T-helper 9 cell (primary cell): ENCODE data around the gene ZBBX.
"Not testable (repeated sequence)": the region's sequence is repeated elsewhere in the genome, so short reads cannot be mapped to it uniquely, and the experiment has no call there.

ENCODE experiments used
- DNase-seq: peaks from one replicate; pipeline ENCODE4 v3.0.0-alpha.2; 2020
- total RNA-seq, 2 donors: gene quantifications; one replicate each; lab custom pipeline; 2026; lab: John Stamatoyannopoulos, UW

The ZBBX gene
- 0 reads per million in 2 donors for total RNA-seq

- DNase-seq: peak; percentile 71
Observed at GRCh38 chr3:167380004-167380689, at the start of gene ZBBX. Gene ZBBX, minus strand, starts transcription at chr3:167380297. Its CDS starts 7,396 bp downstream, at chr3:167372901.

GRCh38 chr3:167426962-167427361 is 46.9 kb upstream of the ZBBX start:
- DNase-seq: not testable (repeated sequence)

GRCh38 chr3:167422396-167422795 is 42.3 kb upstream of the ZBBX start:
- DNase-seq: not testable (repeated sequence)

GRCh38 chr3:167409611-167410010 is 29.5 kb upstream of the ZBBX start:
- no peak for DNase-seq

- no peak for DNase-seq
Observed at GRCh38 chr3:167406876-167407492, 26.9 kb upstream of the ZBBX start.

GRCh38 chr3:167397826-167398225 is 17.7 kb upstream of the ZBBX start:
- DNase-seq: no peak

GRCh38 chr3:167396075-167396474 is 16.0 kb upstream of the ZBBX start:
- DNase-seq: no peak

GRCh38 chr3:167394003-167394402 is 13.9 kb upstream of the ZBBX start:
- DNase-seq: no peak

GRCh38 chr3:167382155-167382554 is 2.1 kb upstream of the ZBBX start:
- no peak for DNase-seq

- DNase-seq: no peak
Observed at GRCh38 chr3:167375478-167375877, 4.6 kb downstream of the ZBBX start.

GRCh38 chr3:167372138-167372537 is 8.0 kb downstream of the ZBBX start:
- no peak for DNase-seq

GRCh38 chr3:167361948-167362347 is 18.1 kb downstream of the ZBBX start:
- DNase-seq: no peak

GRCh38 chr3:167361306-167361705 is 18.8 kb downstream of the ZBBX start:
- no peak for DNase-seq

GRCh38 chr3:167355446-167355845 is 24.7 kb downstream of the ZBBX start:
- DNase-seq: no peak

GRCh38 chr3:167354751-167355150 is 25.3 kb downstream of the ZBBX start:
- no peak for DNase-seq

GRCh38 chr3:167350245-167350862 is 29.7 kb downstream of the ZBBX start:
- DNase-seq: no peak

GRCh38 chr3:167346171-167346570 is 33.9 kb downstream of the ZBBX start:
- no peak for DNase-seq

GRCh38 chr3:167330993-167331785 is 48.9 kb downstream of the ZBBX start:
- no peak for DNase-seq

- DNase-seq: no peak
Observed at GRCh38 chr3:167323572-167323971, 56.5 kb downstream of the ZBBX start.

- no peak for DNase-seq
Observed at GRCh38 chr3:167318996-167319615, 61.0 kb downstream of the ZBBX start.

GRCh38 chr3:167318306-167318705 is 61.8 kb downstream of the ZBBX start:
- no peak for DNase-seq

- DNase-seq: no peak
Observed at GRCh38 chr3:167306319-167306718, 73.8 kb downstream of the ZBBX start.
